ENCODE data around the gene HMGN4.

DNA sequence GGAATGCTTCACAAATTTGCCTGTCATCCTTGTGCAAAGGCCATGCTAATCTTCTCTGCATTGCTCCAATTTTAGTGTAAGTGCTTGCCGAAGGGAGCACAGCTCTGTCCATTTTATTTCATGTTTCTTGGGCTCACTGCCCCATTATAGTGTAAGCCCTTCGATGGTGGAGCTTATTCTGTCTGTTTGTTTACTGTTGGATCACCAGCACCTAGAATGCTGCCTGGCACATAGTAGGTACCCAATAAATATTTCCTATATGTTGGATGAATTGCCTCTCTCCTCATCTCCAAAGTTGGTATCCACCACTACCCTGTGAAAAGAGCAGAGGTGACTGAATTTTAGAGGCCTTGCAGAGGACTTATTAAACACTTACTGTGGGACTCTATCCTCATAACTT lies 18.8 kb upstream of the HMGN4 start:
- no peak for TF ChIP-seq CTCF (IDR thresholded peaks at IDR 0.05)
- TF ChIP-seq POLR2AphosphoS5 (IDR thresholded peaks at IDR 0.05) = no peak
- no peak for TF ChIP-seq POLR2A (IDR thresholded peaks at IDR 0.05)

All from prostate gland (tissue), 2 donors.